SK-N-SH treated with all-trans-retinoic acid at 6 μM for 48 hours (cell line): ENCODE results near the gene CAB39L.

Experiments
- BACH2 ChIP-seq: fragments of 250-450 bp; sonication (Bioruptor Pico); IDR thresholded peaks from 2 replicates; pipeline ENCODE4 v1.9.0; 2021; ENCODE audit warnings: mild to moderate bottlenecking, borderline replicate concordance
- OSR1 ChIP-seq: fragments of 250-450 bp; sonication (Bioruptor Pico); IDR thresholded peaks from 2 replicates; pipeline ENCODE4 v1.8.0; 2022; ENCODE audit warnings: moderate library complexity, mild to moderate bottlenecking, inconsistent platforms
- PPARA ChIP-seq: fragments of 250-450 bp; sonication (Bioruptor Pico); IDR thresholded peaks from 2 replicates; pipeline ENCODE4 v1.5.0; 2020; ENCODE audit warnings: mild to moderate bottlenecking, borderline replicate concordance
- SNAI2 ChIP-seq: fragments of 250-450 bp; sonication (Bioruptor Pico); IDR thresholded peaks from 2 replicates; pipeline ENCODE4 v1.5.0; 2020; ENCODE audit warnings: mild to moderate bottlenecking, moderate library complexity
- TCF4 ChIP-seq: fragments of 250-450 bp; sonication (Bioruptor Pico); IDR thresholded peaks from 2 replicates; pipeline ENCODE4 v1.8.0; 2021; ENCODE audit warnings: mild to moderate bottlenecking, moderate library complexity, borderline replicate concordance
- ZFP30 ChIP-seq: fragments of 450-650 bp; formaldehyde crosslinking; IDR thresholded peaks from 2 replicates; pipeline ENCODE4 v1.5.0; 2022; ENCODE audit warnings: mild to moderate bottlenecking, moderate library complexity
- TF ChIP-seq, protein P1 (sequence below): fragments of 250-450 bp; sonication (Bioruptor Pico); IDR thresholded peaks from 2 replicates; pipeline ENCODE4 v1.5.1; 2020; ENCODE audit warnings: low read depth, mild to moderate bottlenecking, moderate library complexity
- TF ChIP-seq, protein P2 (sequence below): fragments of 250-450 bp; sonication (Bioruptor Pico); IDR thresholded peaks from 2 replicates; pipeline ENCODE4 v1.8.0; 2020; ENCODE audit warnings: mild to moderate bottlenecking, moderate library complexity, borderline replicate concordance

DNA sequence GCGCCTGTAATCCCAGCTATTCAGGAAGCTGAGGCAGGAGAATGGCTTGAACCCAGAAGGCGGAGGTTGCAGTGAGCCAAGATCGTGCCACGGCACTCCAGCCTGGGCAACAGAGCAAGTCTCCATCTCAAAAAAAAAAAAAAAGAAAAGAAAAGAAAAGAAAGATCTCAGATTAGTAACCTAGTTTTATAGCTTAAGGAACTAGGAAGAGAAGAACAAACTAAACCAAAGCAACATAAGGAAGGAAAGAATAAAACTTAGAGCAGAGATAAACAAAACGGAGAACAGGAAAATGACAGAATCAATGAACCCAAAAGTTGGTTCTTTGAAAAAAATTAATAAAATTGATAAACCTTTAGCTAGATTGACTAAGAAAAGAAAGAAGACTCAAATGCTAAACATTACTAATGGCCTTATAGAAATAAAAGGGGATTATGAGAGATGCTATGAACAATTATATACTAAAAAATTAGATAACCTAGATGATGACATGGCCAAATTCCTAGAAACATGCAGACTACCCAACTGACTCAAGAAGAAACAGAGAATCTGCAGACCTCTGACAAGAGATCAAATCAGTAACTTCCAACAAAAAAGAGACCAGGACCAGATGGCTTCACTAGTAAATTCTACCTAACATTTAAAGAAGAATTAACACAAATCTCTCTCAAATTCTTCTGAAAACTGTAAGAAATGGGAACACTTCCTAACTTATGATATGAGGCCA lies 127.9 kb downstream of the CAB39L start:
- TF ChIP-seq OSR1 (no peak), SNAI2 (no peak), PPARA (CRISPR knock-in tag) (no peak), ZFP30 (CRISPR knock-in tag) (no peak), TCF4 (CRISPR knock-in tag) (no peak), BACH2 (CRISPR knock-in tag) (no peak)
- TF ChIP-seq, protein P1, sequence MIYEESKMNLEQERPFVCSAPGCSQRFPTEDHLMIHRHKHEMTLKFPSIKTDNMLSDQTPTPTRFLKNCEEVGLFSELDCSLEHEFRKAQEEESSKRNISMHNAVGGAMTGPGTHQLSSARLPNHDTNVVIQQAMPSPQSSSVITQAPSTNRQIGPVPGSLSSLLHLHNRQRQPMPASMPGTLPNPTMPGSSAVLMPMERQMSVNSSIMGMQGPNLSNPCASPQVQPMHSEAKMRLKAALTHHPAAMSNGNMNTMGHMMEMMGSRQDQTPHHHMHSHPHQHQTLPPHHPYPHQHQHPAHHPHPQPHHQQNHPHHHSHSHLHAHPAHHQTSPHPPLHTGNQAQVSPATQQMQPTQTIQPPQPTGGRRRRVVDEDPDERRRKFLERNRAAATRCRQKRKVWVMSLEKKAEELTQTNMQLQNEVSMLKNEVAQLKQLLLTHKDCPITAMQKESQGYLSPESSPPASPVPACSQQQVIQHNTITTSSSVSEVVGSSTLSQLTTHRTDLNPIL (CRISPR knock-in tag) = no peak
- TF ChIP-seq, protein P2, sequence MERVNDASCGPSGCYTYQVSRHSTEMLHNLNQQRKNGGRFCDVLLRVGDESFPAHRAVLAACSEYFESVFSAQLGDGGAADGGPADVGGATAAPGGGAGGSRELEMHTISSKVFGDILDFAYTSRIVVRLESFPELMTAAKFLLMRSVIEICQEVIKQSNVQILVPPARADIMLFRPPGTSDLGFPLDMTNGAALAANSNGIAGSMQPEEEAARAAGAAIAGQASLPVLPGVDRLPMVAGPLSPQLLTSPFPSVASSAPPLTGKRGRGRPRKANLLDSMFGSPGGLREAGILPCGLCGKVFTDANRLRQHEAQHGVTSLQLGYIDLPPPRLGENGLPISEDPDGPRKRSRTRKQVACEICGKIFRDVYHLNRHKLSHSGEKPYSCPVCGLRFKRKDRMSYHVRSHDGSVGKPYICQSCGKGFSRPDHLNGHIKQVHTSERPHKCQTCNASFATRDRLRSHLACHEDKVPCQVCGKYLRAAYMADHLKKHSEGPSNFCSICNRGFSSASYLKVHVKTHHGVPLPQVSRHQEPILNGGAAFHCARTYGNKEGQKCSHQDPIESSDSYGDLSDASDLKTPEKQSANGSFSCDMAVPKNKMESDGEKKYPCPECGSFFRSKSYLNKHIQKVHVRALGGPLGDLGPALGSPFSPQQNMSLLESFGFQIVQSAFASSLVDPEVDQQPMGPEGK = no peak
